DND-41 (cell line): ENCODE measurements around the gene FAM162A.

Source experiments
- EZH2 ChIP-seq: IDR thresholded peaks from 3 replicates; pipeline ENCODE4 v1.6.1; 2012; ENCODE audit warnings: borderline replicate concordance, low read depth, mild to moderate bottlenecking, moderate library complexity, low read length, inconsistent platforms; ENCODE audit not compliant: severe bottlenecking
- TF ChIP-seq, protein P1 (sequence below): IDR thresholded peaks from 2 replicates; pipeline ENCODE4 v1.5.1; 2012; ENCODE audit warnings: borderline replicate concordance, low read length, moderate library complexity, mild to moderate bottlenecking; ENCODE audit not compliant: poor library complexity, severe bottlenecking; ENCODE audit errors: extremely low read depth

- TF ChIP-seq, protein P1, sequence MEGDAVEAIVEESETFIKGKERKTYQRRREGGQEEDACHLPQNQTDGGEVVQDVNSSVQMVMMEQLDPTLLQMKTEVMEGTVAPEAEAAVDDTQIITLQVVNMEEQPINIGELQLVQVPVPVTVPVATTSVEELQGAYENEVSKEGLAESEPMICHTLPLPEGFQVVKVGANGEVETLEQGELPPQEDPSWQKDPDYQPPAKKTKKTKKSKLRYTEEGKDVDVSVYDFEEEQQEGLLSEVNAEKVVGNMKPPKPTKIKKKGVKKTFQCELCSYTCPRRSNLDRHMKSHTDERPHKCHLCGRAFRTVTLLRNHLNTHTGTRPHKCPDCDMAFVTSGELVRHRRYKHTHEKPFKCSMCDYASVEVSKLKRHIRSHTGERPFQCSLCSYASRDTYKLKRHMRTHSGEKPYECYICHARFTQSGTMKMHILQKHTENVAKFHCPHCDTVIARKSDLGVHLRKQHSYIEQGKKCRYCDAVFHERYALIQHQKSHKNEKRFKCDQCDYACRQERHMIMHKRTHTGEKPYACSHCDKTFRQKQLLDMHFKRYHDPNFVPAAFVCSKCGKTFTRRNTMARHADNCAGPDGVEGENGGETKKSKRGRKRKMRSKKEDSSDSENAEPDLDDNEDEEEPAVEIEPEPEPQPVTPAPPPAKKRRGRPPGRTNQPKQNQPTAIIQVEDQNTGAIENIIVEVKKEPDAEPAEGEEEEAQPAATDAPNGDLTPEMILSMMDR: no peak
- TF ChIP-seq EZH2: no peak
Observed at GRCh38 chr3:122355612-122356011, 28.4 kb upstream of the FAM162A start.
